ENCODE measurements around the gene CAPN15.
A peak's percentile ranks its signal among the peaks of the same experiment; 100 is the strongest.
"Not testable (repeated sequence)": the region's sequence is repeated elsewhere in the genome, so short reads cannot be mapped to it uniquely, and the experiment has no call there.

CAPN15 gene

GRCh38 chr16:527015-527903, at the start of gene CAPN15:
CAPN15 (plus strand) TSS chr16:527712; CDS start chr16:546839, 19,127 bp downstream.
- DNase-seq = peak; percentile 75 to 86

GRCh38 chr16:478287-478686, 49.2 kb upstream of the CAPN15 start:
- DNase-seq = not testable (repeated sequence)

DNA sequence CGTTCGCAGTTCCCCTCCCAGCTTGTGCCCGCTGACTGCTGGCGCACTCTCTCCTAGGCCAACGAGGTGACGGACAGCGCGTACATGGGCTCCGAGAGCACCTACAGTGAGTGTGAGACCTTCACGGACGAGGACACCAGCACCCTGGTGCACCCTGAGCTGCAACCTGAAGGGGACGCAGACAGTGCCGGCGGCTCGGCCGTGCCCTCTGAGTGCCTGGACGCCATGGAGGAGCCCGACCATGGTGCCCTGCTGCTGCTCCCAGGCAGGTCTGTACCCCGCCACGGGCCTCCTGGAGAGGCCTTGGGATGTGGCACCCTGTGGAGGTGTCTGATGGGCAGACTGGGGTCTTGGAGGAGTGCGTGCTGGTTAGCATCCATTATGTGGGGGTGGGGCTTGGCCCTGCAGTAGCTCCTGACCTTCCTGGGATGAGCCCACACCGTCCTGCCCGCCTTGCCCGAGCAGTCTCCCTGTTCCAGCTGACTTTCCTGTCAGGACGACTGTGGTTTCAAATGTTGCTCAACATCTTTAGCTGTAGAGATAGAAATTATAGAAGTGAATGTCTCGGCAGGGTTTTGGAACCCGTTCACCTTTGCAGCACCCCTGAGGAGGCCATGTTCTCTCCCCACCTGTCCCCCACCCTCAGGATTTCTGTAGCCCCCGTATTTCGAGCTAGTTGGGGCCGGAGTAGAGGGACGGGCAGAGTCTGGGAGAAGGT, 44.9 kb upstream of the CAPN15 start:
- DNase-seq = no peak

- DNase-seq = no peak
Measured at GRCh38 chr16:483341-484075, 44.0 kb upstream of the CAPN15 start.

GRCh38 chr16:489606-490005, 37.9 kb upstream of the CAPN15 start:
- no peak for DNase-seq

GRCh38 chr16:490768-491167, 36.7 kb upstream of the CAPN15 start:
- DNase-seq = no peak

DNA sequence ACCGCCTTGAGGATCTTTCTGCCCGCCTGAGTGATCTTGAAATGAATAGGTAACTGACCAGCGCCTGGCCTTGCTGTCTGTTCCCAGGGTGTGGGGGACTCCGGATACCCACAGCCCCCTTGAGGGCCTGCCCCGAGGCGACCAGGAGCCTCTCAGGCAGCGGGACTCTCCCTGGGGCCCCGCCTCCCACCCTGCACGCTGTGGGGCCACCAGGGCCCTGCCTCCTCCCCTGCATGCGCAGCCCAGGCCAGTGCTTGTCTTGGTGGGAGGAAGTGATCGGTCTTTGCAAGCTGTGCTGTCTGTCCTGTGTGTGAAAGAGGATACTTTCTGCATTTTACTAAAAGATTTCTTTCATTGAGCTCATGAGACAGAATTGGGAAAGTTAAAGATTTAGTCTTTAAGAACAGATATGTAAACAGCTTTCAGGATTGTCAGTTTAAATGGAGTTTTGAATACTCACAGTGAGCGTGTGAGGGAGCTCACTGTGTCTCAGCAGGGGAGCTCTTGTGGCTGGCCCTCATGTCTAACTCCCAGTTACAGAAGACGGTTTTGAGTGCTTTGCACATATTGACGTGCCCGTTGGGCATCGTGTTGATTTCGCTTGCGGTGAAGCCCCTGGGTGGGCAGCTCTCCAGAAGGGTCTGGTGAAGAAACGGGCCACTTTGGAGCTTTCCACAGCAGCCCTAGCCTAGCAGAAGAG, 36.1 kb upstream of the CAPN15 start:
- no peak for DNase-seq

GRCh38 chr16:492211-492875, 35.2 kb upstream of the CAPN15 start:
- no peak for DNase-seq

- DNase-seq = not testable (repeated sequence)
Measured at GRCh38 chr16:494676-495075, 32.8 kb upstream of the CAPN15 start.

GRCh38 chr16:495127-495748, 32.3 kb upstream of the CAPN15 start:
- DNase-seq = peak; percentile 8 to 14

DNA sequence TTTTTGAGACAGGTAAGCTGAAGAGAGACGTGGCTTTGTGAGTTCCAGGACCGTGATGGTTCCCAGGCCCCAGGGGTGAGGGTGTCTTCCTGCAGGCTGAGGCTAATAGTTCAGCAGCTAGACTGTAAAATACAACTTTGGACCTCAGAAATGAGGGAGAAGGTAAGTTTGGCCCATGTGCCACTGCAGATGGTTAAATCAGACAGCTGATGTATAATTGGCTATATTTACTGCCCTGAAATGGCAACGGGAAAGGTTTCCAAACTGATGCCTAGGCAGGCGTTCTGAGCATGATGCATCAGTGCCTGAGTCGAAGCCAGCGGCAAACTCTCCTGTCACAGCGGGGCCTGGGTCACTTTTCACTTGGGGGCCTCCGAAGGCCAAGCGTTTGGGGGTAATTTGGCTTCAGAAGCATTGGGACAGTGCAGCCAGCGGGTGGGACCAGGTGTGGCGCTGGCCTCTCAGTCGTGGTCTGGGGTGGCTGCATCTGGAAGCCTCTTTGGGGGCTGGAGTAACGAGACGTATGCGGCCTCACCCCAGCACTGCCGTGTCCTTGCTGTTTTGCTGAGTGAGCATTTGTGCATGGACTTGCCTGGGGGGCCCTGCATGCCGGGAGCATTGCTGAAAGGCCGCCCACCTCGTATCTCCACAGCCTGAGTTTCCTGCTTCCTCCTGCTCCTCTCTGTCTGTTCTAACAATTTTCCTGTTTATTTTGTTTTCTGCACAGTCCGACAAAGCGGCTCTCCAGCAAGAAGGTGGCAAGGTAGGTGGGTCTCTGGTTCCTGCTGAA, 31.2 kb upstream of the CAPN15 start:
- no peak for DNase-seq

- DNase-seq = no peak
Measured at GRCh38 chr16:497258-497657, 30.3 kb upstream of the CAPN15 start.

- no peak for DNase-seq
Measured at GRCh38 chr16:499924-500323, 27.6 kb upstream of the CAPN15 start.

DNA sequence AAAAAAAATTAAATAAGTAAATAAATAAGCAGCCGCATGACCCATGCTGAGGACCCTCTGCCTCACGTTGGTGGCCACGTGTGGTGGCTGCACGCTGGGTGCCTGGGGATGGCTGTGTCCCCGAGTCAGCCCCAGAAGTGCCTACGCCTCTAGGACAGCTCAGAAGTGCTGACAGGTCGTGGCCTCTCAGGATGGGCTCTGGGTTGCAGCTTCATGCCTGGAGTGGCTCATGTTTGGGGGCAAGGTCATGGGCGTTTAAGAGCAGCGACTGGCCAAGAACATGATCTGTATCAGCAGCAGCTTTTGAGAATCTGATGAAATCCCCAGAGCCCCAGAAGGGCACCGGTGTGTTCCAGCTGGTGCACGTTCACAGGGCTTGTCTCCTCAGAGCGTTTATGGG, 26.8 kb upstream of the CAPN15 start:
- DNase-seq = no peak

GRCh38 chr16:502179-502943, 25.2 kb upstream of the CAPN15 start:
- DNase-seq = no peak

DNA sequence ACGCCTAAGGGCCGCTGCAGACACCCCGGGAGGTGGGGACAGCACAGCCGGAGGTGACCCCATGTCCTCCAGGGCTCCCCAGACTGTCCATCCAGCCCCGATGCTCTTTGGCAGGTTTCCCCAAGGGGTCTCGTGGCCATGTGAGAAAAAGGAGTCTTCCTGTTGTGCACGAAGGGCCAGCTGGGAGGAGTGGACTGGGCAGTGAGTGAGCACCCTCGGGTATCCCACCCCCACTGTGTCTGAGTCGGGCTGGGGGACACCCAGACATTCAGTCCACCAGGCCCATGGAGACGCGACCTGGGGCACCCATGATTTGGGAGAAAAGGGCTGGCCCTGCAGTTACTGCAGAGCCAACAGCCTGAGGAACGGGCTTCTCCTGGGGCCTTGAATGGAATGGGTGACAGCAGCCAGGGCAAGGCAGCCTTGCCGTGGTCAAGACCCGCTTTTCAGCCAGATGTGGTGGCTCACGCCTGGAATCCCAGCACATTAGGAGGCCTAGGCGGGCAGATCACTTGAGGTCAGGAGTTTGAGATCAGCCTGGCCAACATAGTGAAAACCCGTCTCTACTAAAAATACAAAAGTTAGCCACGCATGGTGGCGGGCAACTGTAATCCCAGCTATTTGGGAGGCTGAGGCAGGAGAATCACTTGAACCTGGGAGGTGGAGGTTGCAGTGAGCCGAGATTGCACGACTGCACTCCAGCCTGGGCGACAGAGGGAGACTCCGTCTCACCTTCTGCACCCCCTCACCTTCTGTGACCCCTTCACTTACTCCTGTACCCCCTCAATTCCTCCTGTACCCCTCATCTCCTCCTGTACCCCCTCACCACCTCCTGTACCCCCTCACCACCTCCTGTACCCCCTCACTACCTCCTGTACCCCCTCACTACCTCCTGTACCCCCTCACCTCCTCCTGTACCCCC, 24.1 kb upstream of the CAPN15 start:
- no peak for DNase-seq

DNA sequence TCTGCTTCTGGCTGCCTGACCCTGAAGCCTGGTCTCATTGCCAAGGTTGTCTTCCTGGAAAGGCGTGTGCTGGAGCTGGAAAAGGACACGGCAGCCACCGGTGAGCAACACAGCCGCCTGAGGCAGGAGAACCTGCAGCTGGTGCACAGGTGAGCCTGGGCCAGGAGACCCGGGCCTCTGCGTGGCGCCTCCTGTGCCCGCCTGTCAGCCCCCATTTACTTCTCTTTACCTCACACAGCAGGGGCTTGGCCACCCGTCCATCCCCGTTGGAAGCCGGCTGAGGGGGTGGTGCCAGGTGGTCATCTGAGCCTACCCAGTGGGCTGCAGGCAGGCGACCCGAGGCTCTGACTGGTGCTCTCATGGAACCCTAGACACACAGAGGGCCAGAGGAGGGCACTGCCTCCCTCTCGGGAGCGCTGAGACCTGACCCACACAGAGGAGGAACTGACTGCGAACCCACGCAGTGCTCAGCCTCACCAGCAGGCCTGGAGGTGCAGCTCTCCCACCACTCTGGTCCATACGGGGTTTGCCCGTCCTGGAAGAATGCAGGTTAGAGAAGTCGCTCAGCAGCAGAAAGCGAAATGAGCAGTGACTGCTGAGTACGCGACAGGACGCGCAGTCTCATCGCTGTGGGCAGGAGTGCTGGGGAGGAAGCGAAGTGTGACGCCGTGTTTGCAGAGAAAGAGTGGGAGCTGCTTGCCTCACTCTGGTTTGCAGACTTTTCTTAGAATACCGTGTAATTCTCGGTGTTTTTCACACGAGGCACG, 21.9 kb upstream of the CAPN15 start:
- peak in 1 of 2 donors; percentile 1 for DNase-seq

DNA sequence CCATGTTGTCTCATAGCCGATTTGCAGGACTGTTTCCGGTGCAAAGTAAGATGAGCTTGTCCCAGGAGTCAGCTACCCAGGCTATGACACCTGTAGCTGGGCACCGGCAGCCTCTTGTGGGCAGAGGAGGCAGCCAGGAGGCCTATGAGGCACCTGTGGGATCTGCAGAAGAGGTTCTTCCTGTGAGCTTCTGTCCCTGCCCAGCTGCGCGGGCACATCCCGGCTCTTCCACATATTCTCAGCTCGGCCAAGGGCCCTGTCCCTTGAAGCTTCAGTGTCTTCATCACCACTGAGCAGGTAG, 21.3 kb upstream of the CAPN15 start:
- no peak for DNase-seq

All from inflammatory macrophage treated with lipopolysaccharide for 1 hour (primary cell).